Motor neuron (in vitro differentiated cells): Measurements from ENCODE around the gene FRMD5. TPM values are rescaled to one million over a fixed set of nuclear protein-coding genes. Genes with fewer than 3 reads are reported as not detected.
"Not testable (repeated sequence)": the region's sequence is repeated elsewhere in the genome, so short reads cannot be mapped to it uniquely, and the experiment has no call there.

Experiments
- ATAC-seq, 8 experiments: fragments of 200-7000 bp; cut with Tn5 transposase; replicated peaks in 6 of 8; 2 replicates each; pipeline ENCODE4 v1.8.0; 2021; ENCODE audit warnings: mild to moderate bottlenecking in 8 of 8, moderate library complexity in 8 of 8
- H3K27ac ChIP-seq, 2 donors: fragments of 250-450 bp; sonication (Bioruptor Pico); 2 replicates each; pipeline ENCODE4 v1.9.0; 2021; ENCODE audit warnings: antibody characterized with exemption in 2 of 2, mild to moderate bottlenecking in 2 of 2, moderate library complexity in 1 of 2
- H3K4me1 ChIP-seq, 2 donors: fragments of 250-450 bp; sonication (Bioruptor Pico); replicated peaks in 1 of 2; 2 replicates each; pipeline ENCODE4 v1.6.1; 2021; ENCODE audit warnings: antibody characterized with exemption in 2 of 2, mild to moderate bottlenecking in 2 of 2, moderate library complexity in 1 of 2
- H3K4me3 ChIP-seq, 5 donors: fragments of 250-450 bp; sonication (Bioruptor Pico); 2 replicates each; pipeline ENCODE4 v1.9.0; 2021; ENCODE audit warnings: antibody characterized with exemption in 5 of 5, mild to moderate bottlenecking in 5 of 5, moderate library complexity in 4 of 5
- WGBS, 10 experiments: fragments of 450-650 bp; shearing (Covaris generic); methylation state at CpG; one replicate each; pipeline ENCODE4 v1.0.0; 2022; 5-methylcytosine and 5-hydroxymethylcytosine counted together
- in situ Hi-C, 9 experiments: fragments of 400-800 bp; cut with MboI; loops; one replicate each; pipeline ENCODE4 v1.15.0; 2021; ENCODE audit warnings: low sequenced_read_pairs in 9 of 9, low pct_unique_long_range_greater_than_20kb in 2 of 9; ENCODE audit not compliant: unreplicated experiment in 9 of 9
- total RNA-seq, 8 experiments: library from RNA; unstranded; fragments of 300-600 nt; gene quantifications; 2 replicates each; pipeline versions ENCODE4 v1.2.3 to v1.2.4, GENCODE V29; 2022

Gene FRMD5
- total RNA-seq, 8 experiments from 2014 or later: 0.31 to 22.5 (median 16.1) TPM

DNA sequence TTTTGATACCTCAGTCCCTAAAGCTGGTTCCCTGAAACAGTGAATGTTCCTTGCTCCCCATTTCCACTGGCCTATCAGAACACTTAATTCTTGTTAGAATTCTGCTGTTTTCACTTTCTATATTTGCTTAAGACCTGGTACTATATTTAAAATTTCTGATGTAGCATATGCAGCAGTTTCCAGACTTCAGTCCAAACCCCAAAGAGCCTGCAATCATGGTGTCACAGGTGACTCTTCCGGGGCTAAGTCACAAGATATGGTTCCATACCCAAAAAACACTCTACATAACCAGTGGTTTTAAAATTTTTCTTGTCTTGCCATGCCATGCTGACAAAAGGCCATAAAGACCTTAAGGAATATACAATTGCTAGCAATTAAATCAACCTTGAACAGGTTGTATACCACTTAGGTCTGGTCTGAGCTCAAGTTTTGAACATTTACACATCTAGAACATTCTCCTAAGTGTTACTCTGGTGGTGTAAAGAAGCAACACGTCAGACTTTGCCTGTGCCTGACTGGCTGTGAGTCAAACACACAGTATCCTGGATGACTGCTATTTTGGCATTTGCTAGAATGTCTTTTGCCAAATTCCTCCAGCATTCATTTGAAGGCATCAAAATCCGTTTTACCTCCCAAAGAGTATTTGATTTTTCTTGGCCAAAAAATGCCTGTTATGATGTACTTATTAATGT lies 160.0 kb downstream of the FRMD5 start:
- ATAC-seq: no peak
- Histone ChIP-seq H3K4me3 (no peak overlapping the region), H3K27ac (no peak overlapping the region), H3K4me1 (peaks cover 9 to 11% of the 10 kb centered on the region in 2 donors)
- in situ Hi-C loops: no loop called here
- 0 to 74% (median 70%) methylated on average over 1 to 3 of the region's 3 CpGs; no CpG with 5 or more reads in 1 of the 10 experiments for WGBS, 10 experiments

DNA sequence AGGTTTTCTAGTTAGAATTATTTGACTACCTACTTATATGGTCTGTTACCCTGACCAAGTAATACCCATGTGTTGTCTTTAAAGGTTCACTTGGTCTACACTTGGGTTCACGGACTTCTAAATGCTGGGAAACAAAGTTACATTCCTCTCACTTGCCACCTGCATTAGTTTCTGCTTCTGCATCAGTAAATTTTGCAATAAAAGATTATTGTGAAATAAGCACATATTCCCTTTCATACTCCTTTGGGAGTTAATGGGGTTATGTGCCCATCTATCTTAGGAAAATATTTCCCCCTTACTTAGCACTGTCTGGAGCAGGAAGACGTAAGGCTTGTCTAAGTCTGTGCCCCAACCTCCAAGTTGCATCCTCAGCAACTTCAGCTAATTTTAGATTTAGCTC lies 160.7 kb downstream of the FRMD5 start:
- Histone ChIP-seq H3K27ac (no peak overlapping the region), H3K4me1 (peaks cover 8 to 9% of the 10 kb centered on the region in 2 donors), H3K4me3 (no peak overlapping the region)
- in situ Hi-C loops: no loop called here
- ATAC-seq: no peak
- 56 to 100% (median 83%) methylated on average over 1 to 2 of the region's 2 CpGs; no CpG with 5 or more reads in 5 of the 10 experiments for WGBS, 10 experiments

DNA sequence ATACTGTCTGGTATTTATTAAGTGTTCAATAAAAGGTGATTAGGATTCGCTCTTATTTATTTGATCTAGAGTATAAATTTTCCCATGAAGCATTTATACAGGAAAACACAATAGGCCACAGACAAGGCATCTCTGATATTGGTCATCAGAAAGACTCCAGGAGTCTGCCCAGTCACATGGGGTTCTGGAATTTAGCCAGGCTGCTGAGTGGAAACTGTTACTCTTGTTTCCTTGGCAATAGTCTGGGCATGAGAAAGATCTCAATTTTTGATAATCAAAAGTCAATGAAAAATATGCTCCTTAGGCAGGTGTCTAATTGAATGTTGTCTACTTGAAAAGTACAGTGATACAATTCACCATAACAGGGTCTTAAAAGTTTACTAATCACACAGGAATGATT lies 161.2 kb downstream of the FRMD5 start:
- in situ Hi-C loops: no loop called here
- ATAC-seq: peak in 1 of 8 experiments; percentile 17
- Histone ChIP-seq H3K27ac (no peak overlapping the region), H3K4me1 (peaks cover 3 to 5% of the 10 kb centered on the region in 2 donors), H3K4me3 (no peak overlapping the region)
- WGBS, 10 experiments: 9 to 80% (median 50%) methylated on average over 1 of the region's 1 CpG; no CpG with 5 or more reads in 3 of the 10 experiments

DNA sequence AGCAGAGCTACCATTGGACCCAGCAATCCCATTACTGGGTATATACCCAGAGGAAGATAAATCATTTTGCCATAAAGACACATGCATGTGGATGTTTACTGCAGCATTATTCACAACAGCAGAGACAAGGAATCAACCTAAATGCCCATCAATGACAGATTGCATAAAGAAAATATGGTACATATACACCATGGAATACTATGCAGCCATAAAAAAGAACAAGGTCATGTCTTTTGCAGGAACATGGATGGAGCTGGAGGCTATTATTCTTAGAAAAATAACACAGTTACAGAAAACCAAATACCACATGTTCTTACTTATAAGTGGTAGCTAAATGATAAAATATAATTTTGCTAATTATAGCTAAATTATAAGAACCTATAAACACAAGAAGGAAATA lies 162.3 kb downstream of the FRMD5 start:
- in situ Hi-C loops: not testable (repeated sequence)

DNA sequence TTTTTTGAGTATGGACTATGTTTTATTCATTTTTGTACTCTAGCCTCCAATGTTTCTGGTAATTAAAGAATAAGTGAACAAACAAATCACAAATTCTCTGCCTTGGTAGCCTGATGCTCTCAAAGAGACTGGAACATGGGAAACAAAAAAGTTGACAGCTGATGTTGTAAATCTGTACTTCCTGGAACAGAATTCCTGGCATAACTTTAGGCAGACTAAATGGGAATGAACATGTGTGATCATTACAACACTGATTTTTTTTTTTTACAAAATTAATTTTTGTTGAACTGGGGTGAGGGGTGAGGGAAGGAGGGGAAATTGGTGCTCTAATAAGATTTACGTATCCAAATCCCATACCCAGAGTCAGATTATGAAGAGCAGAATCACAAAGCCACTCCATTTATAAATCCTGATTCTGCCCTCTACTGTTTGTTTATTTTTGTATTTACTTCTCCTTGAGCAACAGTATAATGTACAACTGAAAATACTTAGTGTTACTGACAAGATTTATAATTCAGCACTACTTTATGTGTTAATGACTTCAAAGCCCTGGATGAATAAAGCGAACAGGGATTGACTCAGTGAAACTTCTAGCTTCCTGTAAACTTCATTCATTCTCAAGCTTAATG lies 165.0 kb downstream of the FRMD5 start:
- Histone ChIP-seq H3K27ac (no peak overlapping the region), H3K4me3 (no peak overlapping the region), H3K4me1 (peaks cover 0 to 6% of the 10 kb centered on the region in 2 donors)
- peak in 2 of 8 experiments; percentile 33 to 56 for ATAC-seq
- 0 to 97% (median 33%) methylated on average over 1 to 2 of the region's 2 CpGs; no CpG with 5 or more reads in 3 of the 10 experiments for WGBS, 10 experiments
- in situ Hi-C loops: no loop called here

More for the DNA sequence above, 162.3 kb downstream of the FRMD5 start:
- not testable (repeated sequence) for ATAC-seq, H3K4me1 ChIP-seq, H3K4me3 ChIP-seq, H3K27ac ChIP-seq

DNA sequence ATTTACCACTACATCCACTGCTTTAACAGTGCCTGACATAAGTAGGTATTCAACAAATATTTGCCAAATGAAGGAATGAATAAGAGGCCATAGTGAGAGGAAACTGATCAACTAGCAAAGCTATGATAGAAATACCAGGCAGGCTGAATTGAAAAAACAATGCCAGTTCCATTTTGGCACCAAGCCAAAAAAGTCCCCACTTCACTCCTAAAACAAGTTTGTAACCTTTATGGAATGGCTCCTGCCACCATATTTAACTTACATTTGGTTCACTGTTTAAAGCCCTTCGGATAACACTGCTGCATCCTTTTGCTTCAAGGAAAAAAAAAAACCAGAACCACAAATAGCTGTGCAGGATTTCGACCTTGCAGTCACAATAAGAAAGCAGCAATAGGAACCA lies 166.1 kb downstream of the FRMD5 start:
- 22 to 100% (median 60%) methylated on average over 1 to 2 of the region's 2 CpGs; no CpG with 5 or more reads in 3 of the 10 experiments for WGBS, 10 experiments
- no peak for ATAC-seq
- Histone ChIP-seq H3K27ac (no peak overlapping the region), H3K4me1 (peaks cover 0 to 6% of the 10 kb centered on the region in 2 donors), H3K4me3 (no peak overlapping the region)
- in situ Hi-C loops: no loop called here

DNA sequence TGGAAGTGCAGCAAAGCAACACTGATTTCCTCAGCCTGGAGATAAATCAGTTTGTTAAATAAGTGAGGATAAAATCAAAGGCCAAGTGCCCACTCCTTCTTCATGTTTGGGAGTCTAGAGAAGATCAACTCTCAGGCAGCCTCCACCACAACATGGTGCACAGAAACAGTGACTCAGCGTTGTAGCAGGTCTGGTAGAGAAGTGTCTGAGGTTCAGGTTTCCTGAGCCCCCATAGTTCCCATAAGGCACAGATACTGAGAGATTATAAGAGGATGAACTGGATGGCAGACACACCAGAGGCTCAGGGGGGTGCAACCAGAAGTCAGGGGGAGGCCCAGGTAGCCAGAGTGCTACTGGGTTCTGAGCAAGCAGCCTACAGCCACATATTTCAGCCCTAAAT lies 166.7 kb downstream of the FRMD5 start:
- ATAC-seq: peak in 1 of 8 experiments; percentile 21
- 71 to 80% methylated on average over 1 of the region's 1 CpG; no CpG with 5 or more reads in 8 of the 10 experiments for WGBS, 10 experiments
- H3K4me1 ChIP-seq: peaks cover 0 to 6% of the 10 kb centered on the region in 2 donors
- H3K27ac ChIP-seq: no peak overlapping the region
- in situ Hi-C loops: no loop called here
- H3K4me3 ChIP-seq: no peak overlapping the region

DNA sequence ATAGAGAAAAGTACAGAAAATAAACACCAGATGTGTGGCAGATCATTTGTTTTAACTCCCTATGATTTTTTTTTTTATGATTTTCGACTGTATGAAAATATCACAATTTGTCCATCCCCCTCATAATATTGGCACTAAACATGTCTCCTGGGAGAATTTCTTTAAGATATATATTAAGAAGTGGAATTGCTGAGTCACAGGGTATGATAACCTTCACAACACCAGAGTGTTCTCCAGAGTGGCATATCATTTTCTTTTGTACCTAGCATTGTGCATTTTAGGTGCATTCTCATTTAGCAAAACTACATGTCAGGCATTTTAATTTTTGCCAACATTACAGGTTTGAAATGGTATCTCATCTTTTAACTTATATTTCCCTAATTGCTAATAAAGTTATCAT lies 170.9 kb downstream of the FRMD5 start:
- no peak for ATAC-seq
- in situ Hi-C loops: no loop called here
- no peak overlapping the region for H3K27ac ChIP-seq
- H3K4me1 ChIP-seq: peaks cover 0 to 6% of the 10 kb centered on the region in 2 donors
- WGBS, 10 experiments: 0 to 86% (median 33%) methylated on average over 1 of the region's 1 CpG; no CpG with 5 or more reads in 3 of the 10 experiments
- no peak overlapping the region for H3K4me3 ChIP-seq

DNA sequence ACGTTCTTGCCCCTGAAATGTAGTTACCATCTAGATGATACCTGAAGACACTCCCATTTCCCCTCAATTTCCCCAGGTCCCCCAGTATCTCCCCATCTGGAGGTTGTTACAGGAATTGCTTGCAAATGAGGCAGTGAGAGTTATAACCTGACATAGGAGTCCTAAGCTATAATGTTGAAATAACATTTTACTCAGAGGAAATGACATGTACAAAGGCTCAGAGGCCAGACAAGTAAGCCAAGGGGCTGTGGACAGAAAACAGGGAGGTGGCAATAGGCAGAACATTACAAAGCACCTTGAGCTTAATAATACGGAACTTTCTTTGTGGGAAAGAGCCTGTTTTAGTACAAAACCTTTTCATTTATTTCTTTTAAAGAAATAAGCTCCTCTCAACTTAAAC lies 171.9 kb downstream of the FRMD5 start:
- H3K27ac ChIP-seq: no peak overlapping the region
- in situ Hi-C loops: no loop called here
- peaks cover 0 to 2% of the 10 kb centered on the region in 2 donors for H3K4me1 ChIP-seq
- 40 to 100% (median 83%) methylated on average over 1 to 2 of the region's 2 CpGs; no CpG with 5 or more reads in 1 of the 10 experiments for whole genome bisulfite sequencing, 10 experiments
- H3K4me3 ChIP-seq: no peak overlapping the region
- no peak for ATAC-seq

DNA sequence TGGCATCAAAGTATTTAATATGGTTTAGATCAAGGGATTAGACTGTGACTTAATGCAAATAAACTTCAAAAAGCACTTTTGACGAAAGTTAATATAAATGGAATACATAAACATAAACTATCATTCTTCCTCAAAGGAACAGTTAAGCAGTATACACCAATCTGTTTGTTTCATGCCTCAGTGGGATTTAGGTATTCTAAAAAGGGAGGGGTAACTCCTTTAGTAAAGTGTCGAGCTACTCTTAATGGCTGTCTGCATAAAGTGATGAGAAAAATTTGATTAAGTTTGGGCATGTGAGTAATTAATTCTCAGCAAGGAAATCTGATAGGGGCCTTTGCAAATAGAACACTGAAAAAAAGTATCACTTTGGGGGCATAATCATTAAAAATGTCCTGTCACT lies 176.9 kb downstream of the FRMD5 start:
- no peak overlapping the region for H3K27ac ChIP-seq
- in situ Hi-C loops: no loop called here
- H3K4me3 ChIP-seq: no peak overlapping the region
- 58 to 96% (median 71%) methylated on average over 1 to 2 of the region's 2 CpGs; no CpG with 5 or more reads in 1 of the 10 experiments for WGBS, 10 experiments
- H3K4me1 ChIP-seq: peaks cover 0 to 4% of the 10 kb centered on the region in 2 donors
- no peak for ATAC-seq

DNA sequence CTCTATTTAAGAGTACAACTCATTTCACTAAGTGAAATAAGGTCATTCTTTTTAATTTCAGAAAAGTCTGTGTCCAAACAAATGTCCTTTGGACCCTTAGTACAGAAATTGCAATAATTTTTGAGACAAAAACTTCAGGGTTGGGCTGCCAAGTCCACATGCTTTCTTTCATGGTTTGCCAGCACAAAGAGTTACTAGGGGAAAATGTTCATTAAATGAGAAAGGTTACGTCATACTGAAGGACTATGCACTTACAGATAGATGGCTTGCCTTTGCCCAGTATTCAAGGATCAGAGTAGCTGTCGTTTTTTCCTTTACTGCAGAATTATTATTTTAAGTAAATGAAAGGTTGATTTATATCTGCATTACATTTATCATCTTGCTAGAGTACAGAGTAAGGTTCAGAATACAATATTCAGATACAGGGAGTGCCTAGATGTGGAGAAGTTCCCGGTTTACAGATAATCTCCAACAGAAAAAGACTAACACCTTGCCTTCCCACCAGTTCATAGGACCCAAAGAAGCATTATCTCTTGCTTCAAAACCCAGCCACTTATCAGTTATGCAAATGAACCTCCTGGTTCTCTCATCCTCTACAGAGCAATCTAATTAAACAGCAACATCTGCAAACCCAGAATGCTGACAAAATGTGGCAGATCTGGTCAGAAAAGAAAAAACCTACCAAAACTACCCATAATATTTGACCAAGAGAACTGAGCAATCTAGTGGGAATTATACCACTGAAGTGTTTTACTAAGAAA lies 179.3 kb downstream of the FRMD5 start:
- H3K27ac ChIP-seq: no peak overlapping the region

DNA sequence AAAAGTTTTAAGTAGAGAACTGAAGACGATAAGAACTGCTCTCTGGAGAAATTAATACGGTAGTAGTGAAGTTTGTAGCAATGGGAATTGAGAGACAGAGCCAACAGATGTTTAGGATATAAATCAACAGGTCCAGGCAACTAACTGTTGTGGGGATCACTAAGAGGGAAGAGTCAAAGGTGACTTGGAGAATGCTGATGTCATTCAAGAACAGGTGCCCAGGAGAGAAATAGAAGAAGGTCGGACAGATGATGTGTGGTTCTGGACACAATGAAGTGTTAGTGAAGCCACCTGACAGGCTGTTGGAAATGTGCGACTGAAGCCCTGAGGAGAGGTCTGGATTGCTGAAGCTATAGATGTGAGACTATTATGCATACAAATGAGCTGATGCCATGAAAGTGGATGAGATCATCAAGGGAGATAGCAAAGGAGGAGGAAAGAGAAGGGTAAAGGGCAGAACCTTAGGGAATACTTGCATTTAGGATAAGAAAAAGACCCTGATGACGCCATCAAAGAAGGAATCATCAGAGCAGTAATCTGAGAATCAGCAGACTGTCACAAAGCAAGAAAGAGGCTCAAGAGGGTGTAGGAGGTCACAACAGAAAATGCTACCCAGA lies 183.7 kb downstream of the FRMD5 start:
- WGBS, 10 experiments: 56 to 94% (median 69%) methylated on average over 2 to 5 of the region's 5 CpGs
- in situ Hi-C loops: no loop called here
- peak in 5 of 8 experiments; percentile 79 to 92 (median 89) for ATAC-seq
- H3K27ac ChIP-seq: peak overlapping the region in 1 of 2 donors; percentile 49
- H3K4me3 ChIP-seq: no peak overlapping the region
- peaks cover 3 to 16% of the 10 kb centered on the region in 2 donors for H3K4me1 ChIP-seq

More for the DNA sequence above, 179.3 kb downstream of the FRMD5 start:
- peak in 2 of 8 experiments; percentile 23 to 66 for ATAC-seq
- no peak overlapping the region for H3K4me3 ChIP-seq
- in situ Hi-C loops: no loop called here
- 0 to 100% (median 68%) methylated on average over 1 to 3 of the region's 3 CpGs for WGBS, 10 experiments
- peaks cover 3 to 13% of the 10 kb centered on the region in 2 donors for H3K4me1 ChIP-seq
